ENCODE results near the gene ANXA2.

ANXA2 gene

DNA sequence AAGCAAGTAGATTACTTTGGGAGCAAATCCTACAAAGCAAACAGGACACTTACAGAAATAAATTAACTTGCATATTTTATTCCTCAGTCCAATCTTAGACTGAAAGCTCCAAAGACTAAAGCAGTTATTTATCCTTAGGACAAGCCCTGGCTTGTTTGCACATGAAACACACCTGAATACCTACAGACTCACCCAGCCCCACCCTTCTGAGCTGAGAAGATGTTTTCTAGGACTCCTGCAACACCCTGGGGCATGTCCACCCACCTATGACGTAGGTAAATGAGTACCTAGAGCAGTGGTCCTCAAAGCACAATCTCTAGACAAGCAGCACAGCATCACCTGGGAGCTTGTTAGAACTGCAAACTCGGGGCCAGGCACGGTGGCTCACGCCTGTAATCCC is 80.8 kb downstream of the ANXA2 start:
- no peak for DNase-seq (ENCODE audit: insufficient read length, low spot score)
- FAIRE-seq = no peak

DNA sequence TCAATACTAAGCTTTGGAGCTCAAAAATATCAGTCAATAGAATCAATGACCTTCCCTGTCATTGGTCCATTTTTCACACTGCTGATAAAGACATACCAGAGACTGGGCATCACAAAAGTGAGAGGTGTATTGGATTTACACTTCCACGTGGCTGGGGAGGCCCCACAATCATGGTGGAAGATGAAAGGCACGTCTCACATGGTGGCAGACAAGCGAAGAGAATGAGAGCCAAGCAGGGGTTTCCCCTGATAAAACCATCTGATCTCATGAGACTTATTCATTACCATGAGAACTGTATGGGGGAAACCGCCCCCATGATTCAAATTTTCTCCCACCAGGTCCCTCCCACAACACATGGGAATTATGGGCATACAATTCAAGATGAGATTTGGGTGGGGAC is 81.9 kb downstream of the ANXA2 start:
- no peak for FAIRE-seq

GRCh38 chr15:60313906-60314305 is 83.9 kb downstream of the ANXA2 start:
- no peak for DNase-seq (ENCODE audit: insufficient read length, low spot score)
- no peak for FAIRE-seq

More for the DNA sequence above, 81.9 kb downstream of the ANXA2 start:
- DNase-seq (ENCODE audit: insufficient read length, low spot score) = no peak

- FAIRE-seq (no peak), DNase-seq (ENCODE audit: insufficient read length, low spot score) (no peak)
Observed at GRCh38 chr15:60307034-60307433, 90.8 kb downstream of the ANXA2 start.

DNA sequence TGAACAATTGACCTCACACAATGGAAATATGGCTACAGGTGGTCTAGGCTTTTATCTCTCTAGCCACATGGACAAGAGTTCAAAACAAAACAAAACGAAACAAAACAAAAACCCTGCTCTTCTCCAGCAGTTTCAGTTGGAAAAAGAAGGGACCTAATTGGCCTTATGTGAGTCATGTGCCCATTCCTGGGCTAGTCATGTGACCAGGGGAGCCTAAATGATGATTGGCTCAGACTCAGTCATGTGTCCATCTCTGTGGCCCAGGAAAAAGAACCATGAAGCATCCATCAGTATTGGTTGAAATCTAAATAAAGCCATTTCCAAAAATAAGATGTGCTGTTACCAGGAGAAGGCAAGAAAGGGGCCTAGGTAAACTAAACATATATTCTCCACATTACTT is 96.8 kb downstream of the ANXA2 start:
- DNase-seq (ENCODE audit: insufficient read length, low spot score) = no peak
- no peak for FAIRE-seq

- FAIRE-seq (no peak), DNase-seq (ENCODE audit: insufficient read length, low spot score) (no peak)
Observed at GRCh38 chr15:60299452-60300047, 98.2 kb downstream of the ANXA2 start.
